Stimulated activated effector memory CD8-positive, alpha-beta T cell treated with anti-CD3 and anti-CD28 coated beads, Interleukin-12 subunit alpha, Interleukin-12 subunit beta, amount 100 ng/mL, for 72 hours (primary cell): ENCODE data around the gene SGSM2.
A peak's percentile ranks its signal among the peaks of the same experiment; 100 is the strongest.

Experiments used
- ATAC-seq: fragments of 150-1000 bp; cut with Tn5 transposase; 2 replicates; pipeline ENCODE4 v1.10.0; 2021
- DNase-seq, 2 donors: peaks; one replicate each; pipeline ENCODE4 v3.0.0; 2021 to 2022; ENCODE audit warnings: low spot score in 2 of 2
- H3K27ac Mint-ChIP-seq: one replicate; pipeline ENCODE4 v1.8.0; 2022; ENCODE audit warnings: mild to moderate bottlenecking, mixed read lengths
- H3K36me3 Mint-ChIP-seq: one replicate; pipeline ENCODE4 v1.8.0; 2022; ENCODE audit warnings: mild to moderate bottlenecking, mixed read lengths
- H3K4me1 Mint-ChIP-seq: one replicate; pipeline ENCODE4 v1.8.0; 2022; ENCODE audit warnings: mixed read lengths
- H3K4me3 Mint-ChIP-seq: one replicate; pipeline ENCODE4 v1.8.0; 2022; ENCODE audit warnings: mild to moderate bottlenecking, mixed read lengths
- H3K9me3 Mint-ChIP-seq: one replicate; pipeline ENCODE4 v1.8.0; 2022; ENCODE audit warnings: mixed read lengths

Gene SGSM2

GRCh38 chr17:2317796-2318195 lies 19.5 kb upstream of the SGSM2 start:
- Mint-ChIP-seq H3K4me3 (no peak overlapping the region), H3K9me3 (no peaks in the 10 kb centered on the region), H3K4me1 (no peaks in the 10 kb centered on the region), H3K36me3 (peaks cover 17% of the 10 kb centered on the region), H3K27ac (no peak overlapping the region)
- ATAC-seq: no peak
- no peak for DNase-seq

GRCh38 chr17:2319051-2319450 lies 18.2 kb upstream of the SGSM2 start:
- DNase-seq (no peak), ATAC-seq (no peak)
- Mint-ChIP-seq H3K9me3 (no peaks in the 10 kb centered on the region), H3K4me1 (no peaks in the 10 kb centered on the region), H3K36me3 (peaks cover 17% of the 10 kb centered on the region), H3K4me3 (no peak overlapping the region), H3K27ac (peak overlapping the region; percentile 5)

- ATAC-seq (no peak), DNase-seq (no peak)
- H3K4me1 Mint-ChIP-seq: no peaks in the 10 kb centered on the region
- H3K9me3 Mint-ChIP-seq: no peaks in the 10 kb centered on the region
- no peak overlapping the region for H3K27ac Mint-ChIP-seq
- no peak overlapping the region for H3K4me3 Mint-ChIP-seq
- H3K36me3 Mint-ChIP-seq: peaks cover 17% of the 10 kb centered on the region
Observed at GRCh38 chr17:2321399-2321798, 15.9 kb upstream of the SGSM2 start.

- no peak for ATAC-seq
- Mint-ChIP-seq H3K4me1 (no peaks in the 10 kb centered on the region), H3K4me3 (no peak overlapping the region), H3K36me3 (peaks cover 17% of the 10 kb centered on the region), H3K9me3 (no peaks in the 10 kb centered on the region), H3K27ac (peak overlapping the region; percentile 5)
- no peak for DNase-seq
Observed at GRCh38 chr17:2323629-2324314, 13.5 kb upstream of the SGSM2 start.

GRCh38 chr17:2331303-2331702 lies 6.0 kb upstream of the SGSM2 start:
- no peak overlapping the region for H3K4me3 Mint-ChIP-seq
- no peak for ATAC-seq

GRCh38 chr17:2335726-2336214 lies 1.5 kb upstream of the SGSM2 start:
- ATAC-seq: no peak
- Mint-ChIP-seq H3K4me1 (peaks cover 5% of the 10 kb centered on the region), H3K4me3 (peak overlapping the region; percentile 100), H3K9me3 (no peaks in the 10 kb centered on the region), H3K27ac (peak overlapping the region; percentile 98), H3K36me3 (no peaks in the 10 kb centered on the region)
- DNase-seq: no peak

More at GRCh38 chr17:2331303-2331702, 6.0 kb upstream of the SGSM2 start:
- Mint-ChIP-seq H3K9me3 (no peaks in the 10 kb centered on the region), H3K36me3 (no peaks in the 10 kb centered on the region), H3K27ac (no peak overlapping the region), H3K4me1 (no peaks in the 10 kb centered on the region)
- DNase-seq: no peak

GRCh38 chr17:2336215-2336851 lies 968 bp upstream of the SGSM2 start, which contains the start of gene TSR1:
TSS of gene TSR1 (minus strand) at chr17:2336457. CDS start at chr17:2336427, 30 bp downstream.
- Mint-ChIP-seq H3K27ac (peak within 1 kb of the TSS; percentile 98), H3K4me1 (peaks cover 5% of the 10 kb centered on the region), H3K36me3 (no peaks in the 10 kb centered on the region), H3K4me3 (peak within 1 kb of the TSS; percentile 100), H3K9me3 (no peaks in the 10 kb centered on the region)
- peak; percentile 94 for ATAC-seq
- peak; percentile 75 to 92 for DNase-seq

GRCh38 chr17:2337544-2338314 lies 428 bp downstream of the SGSM2 start:
- peak; percentile 48 to 75 for DNase-seq
- Mint-ChIP-seq H3K27ac (peak overlapping the region; percentile 60), H3K4me1 (peaks cover 5% of the 10 kb centered on the region), H3K9me3 (no peaks in the 10 kb centered on the region), H3K4me3 (peak overlapping the region; percentile 100), H3K36me3 (peaks cover 9% of the 10 kb centered on the region)
- peak; percentile 63 for ATAC-seq

- no peak for ATAC-seq
- Mint-ChIP-seq H3K27ac (peak overlapping the region; percentile 60), H3K4me3 (peak overlapping the region; percentile 100), H3K9me3 (no peaks in the 10 kb centered on the region), H3K36me3 (peaks cover 9% of the 10 kb centered on the region), H3K4me1 (peaks cover 5% of the 10 kb centered on the region)
- no peak for DNase-seq
Observed at GRCh38 chr17:2338315-2338657, 985 bp downstream of the SGSM2 start.

GRCh38 chr17:2343421-2343820 lies 6.1 kb downstream of the SGSM2 start:
- peak; percentile 80 for ATAC-seq
- Mint-ChIP-seq H3K9me3 (no peaks in the 10 kb centered on the region), H3K4me3 (no peak overlapping the region), H3K4me1 (peaks cover 3% of the 10 kb centered on the region), H3K36me3 (peaks cover 15% of the 10 kb centered on the region), H3K27ac (peak overlapping the region; percentile 50)
- DNase-seq: no peak

GRCh38 chr17:2344528-2344927 lies 7.2 kb downstream of the SGSM2 start:
- Mint-ChIP-seq H3K27ac (no peak overlapping the region), H3K36me3 (peaks cover 15% of the 10 kb centered on the region), H3K4me1 (no peaks in the 10 kb centered on the region), H3K9me3 (no peaks in the 10 kb centered on the region), H3K4me3 (no peak overlapping the region)
- no peak for DNase-seq
- ATAC-seq: no peak

GRCh38 chr17:2346475-2346874 lies 9.2 kb downstream of the SGSM2 start:
- Mint-ChIP-seq H3K4me3 (no peak overlapping the region), H3K9me3 (no peaks in the 10 kb centered on the region), H3K27ac (no peak overlapping the region), H3K4me1 (no peaks in the 10 kb centered on the region), H3K36me3 (peaks cover 15% of the 10 kb centered on the region)
- DNase-seq: no peak
- no peak for ATAC-seq

GRCh38 chr17:2347805-2348685 lies 10.7 kb downstream of the SGSM2 start:
- ATAC-seq (no peak), DNase-seq (no peak)
- no peaks in the 10 kb centered on the region for H3K4me1 Mint-ChIP-seq
- H3K36me3 Mint-ChIP-seq: peaks cover 7% of the 10 kb centered on the region
- no peaks in the 10 kb centered on the region for H3K9me3 Mint-ChIP-seq
- no peak overlapping the region for H3K4me3 Mint-ChIP-seq
- H3K27ac Mint-ChIP-seq: no peak overlapping the region

- H3K36me3 Mint-ChIP-seq: no peaks in the 10 kb centered on the region
- ATAC-seq (no peak), DNase-seq (no peak)
- H3K27ac Mint-ChIP-seq: no peak overlapping the region
- H3K9me3 Mint-ChIP-seq: no peaks in the 10 kb centered on the region
- peaks cover 14% of the 10 kb centered on the region for H3K4me1 Mint-ChIP-seq
- no peak overlapping the region for H3K4me3 Mint-ChIP-seq
Observed at GRCh38 chr17:2351269-2351668, 14.0 kb downstream of the SGSM2 start.

- no peaks in the 10 kb centered on the region for H3K9me3 Mint-ChIP-seq
- H3K27ac Mint-ChIP-seq: no peak overlapping the region
- no peaks in the 10 kb centered on the region for H3K36me3 Mint-ChIP-seq
- no peak for DNase-seq
- H3K4me3 Mint-ChIP-seq: no peak overlapping the region
- H3K4me1 Mint-ChIP-seq: peaks cover 14% of the 10 kb centered on the region
- no peak for ATAC-seq
Observed at GRCh38 chr17:2354311-2354710, 17.0 kb downstream of the SGSM2 start.
